Measurements from ENCODE around the gene RAB4B.

Gene RAB4B

DNA sequence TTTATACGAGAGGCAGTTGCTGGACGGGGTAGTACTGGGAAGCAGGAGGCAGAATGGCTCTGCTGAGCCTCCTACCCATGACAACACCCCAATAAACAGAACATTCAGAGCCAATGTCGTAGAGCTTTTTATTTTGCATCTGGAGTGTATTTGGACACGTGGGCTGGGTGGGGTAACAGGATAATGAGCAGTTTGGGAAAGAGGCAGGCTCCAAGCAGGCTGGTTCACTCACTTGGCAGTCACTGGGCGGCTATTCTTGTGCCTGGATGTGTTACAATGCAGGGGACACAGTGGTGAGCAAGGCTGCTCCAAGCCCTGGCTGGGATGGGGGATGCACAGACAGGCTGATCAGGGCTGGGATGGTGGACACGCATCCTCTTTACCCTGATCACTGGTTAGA is 37.3 kb upstream of the RAB4B start:
- no peak overlapping the region for H3K4me3 ChIP-seq (ENCODE audit: severe bottlenecking)
- TF ChIP-seq, protein P1, sequence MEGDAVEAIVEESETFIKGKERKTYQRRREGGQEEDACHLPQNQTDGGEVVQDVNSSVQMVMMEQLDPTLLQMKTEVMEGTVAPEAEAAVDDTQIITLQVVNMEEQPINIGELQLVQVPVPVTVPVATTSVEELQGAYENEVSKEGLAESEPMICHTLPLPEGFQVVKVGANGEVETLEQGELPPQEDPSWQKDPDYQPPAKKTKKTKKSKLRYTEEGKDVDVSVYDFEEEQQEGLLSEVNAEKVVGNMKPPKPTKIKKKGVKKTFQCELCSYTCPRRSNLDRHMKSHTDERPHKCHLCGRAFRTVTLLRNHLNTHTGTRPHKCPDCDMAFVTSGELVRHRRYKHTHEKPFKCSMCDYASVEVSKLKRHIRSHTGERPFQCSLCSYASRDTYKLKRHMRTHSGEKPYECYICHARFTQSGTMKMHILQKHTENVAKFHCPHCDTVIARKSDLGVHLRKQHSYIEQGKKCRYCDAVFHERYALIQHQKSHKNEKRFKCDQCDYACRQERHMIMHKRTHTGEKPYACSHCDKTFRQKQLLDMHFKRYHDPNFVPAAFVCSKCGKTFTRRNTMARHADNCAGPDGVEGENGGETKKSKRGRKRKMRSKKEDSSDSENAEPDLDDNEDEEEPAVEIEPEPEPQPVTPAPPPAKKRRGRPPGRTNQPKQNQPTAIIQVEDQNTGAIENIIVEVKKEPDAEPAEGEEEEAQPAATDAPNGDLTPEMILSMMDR (IDR thresholded peaks at IDR 0.05; ENCODE audit: poor library complexity, severe bottlenecking) = no peak
- no peak overlapping the region for H3K27ac ChIP-seq (ENCODE audit: poor library complexity, severe bottlenecking)
- no peak for DNase-seq (ENCODE audit: low spot score)
- peaks cover 37% of the 10 kb centered on the region for H3K36me3 ChIP-seq (ENCODE audit: low read depth)
- H3K4me1 ChIP-seq (ENCODE audit: insufficient read depth, poor library complexity, severe bottlenecking) = no peaks in the 10 kb centered on the region
- ATAC-seq (ENCODE audit: low read depth) = peak; percentile 6; the same call in 1 of the 3 replicates
- no peaks in the 10 kb centered on the region for H3K27me3 ChIP-seq (ENCODE audit: insufficient read depth, poor library complexity, severe bottlenecking)
- no peaks in the 10 kb centered on the region for H3K9me3 ChIP-seq (ENCODE audit: severe bottlenecking)

DNA sequence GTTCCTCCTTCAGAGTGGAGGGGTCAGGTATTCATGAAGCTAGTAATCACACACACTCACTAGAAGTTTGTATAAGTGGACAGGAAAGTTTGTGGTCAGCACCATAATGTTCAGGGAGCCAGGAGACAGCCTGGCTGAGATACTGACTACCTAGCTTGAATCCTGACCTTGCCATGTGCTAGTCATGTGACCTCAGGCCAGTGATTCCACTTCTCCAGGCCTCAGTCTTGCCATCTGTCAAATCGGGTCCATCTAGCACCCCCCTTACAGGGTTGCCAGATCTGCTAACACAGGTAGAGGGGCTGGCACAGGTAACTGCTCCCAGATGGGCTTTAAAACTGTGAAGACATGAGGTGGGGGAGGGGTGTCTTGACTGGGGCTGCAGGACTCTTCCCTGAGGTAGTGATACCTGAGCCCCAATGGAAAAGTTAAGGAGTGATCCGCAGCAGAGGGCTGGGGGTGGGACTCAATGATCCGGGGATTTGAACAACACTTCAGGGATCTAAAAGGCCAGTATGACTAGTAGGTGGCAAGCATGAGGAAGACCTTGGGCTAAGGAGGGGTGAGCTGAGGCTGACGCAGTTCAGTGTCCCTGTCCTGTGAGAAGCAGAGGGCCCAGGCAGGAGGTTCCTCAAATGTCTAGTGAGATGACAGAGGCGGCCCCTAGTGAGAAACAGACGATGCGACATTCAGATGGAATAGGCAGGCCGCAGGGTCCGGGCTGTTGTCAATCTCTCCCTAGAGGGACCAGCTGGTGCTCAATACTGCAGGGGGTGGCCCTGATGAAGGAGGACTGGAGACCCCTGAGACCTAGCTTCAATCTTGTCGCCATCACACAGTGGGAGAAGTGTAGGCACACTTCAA is 36.3 kb upstream of the RAB4B start:
- Histone ChIP-seq H3K27me3 (ENCODE audit: insufficient read depth, poor library complexity, severe bottlenecking) (no peaks in the 10 kb centered on the region), H3K4me3 (ENCODE audit: severe bottlenecking) (no peak overlapping the region), H3K9me3 (ENCODE audit: severe bottlenecking) (no peaks in the 10 kb centered on the region), H3K36me3 (ENCODE audit: low read depth) (peaks cover 30% of the 10 kb centered on the region), H3K27ac (ENCODE audit: poor library complexity, severe bottlenecking) (no peak overlapping the region), H3K4me1 (ENCODE audit: insufficient read depth, poor library complexity, severe bottlenecking) (no peaks in the 10 kb centered on the region)
- DNase-seq (ENCODE audit: low spot score) (no peak), ATAC-seq (ENCODE audit: low read depth) (no peak)
- TF ChIP-seq, protein P1 (IDR thresholded peaks at IDR 0.05; ENCODE audit: poor library complexity, severe bottlenecking) = peak; percentile 6

DNA sequence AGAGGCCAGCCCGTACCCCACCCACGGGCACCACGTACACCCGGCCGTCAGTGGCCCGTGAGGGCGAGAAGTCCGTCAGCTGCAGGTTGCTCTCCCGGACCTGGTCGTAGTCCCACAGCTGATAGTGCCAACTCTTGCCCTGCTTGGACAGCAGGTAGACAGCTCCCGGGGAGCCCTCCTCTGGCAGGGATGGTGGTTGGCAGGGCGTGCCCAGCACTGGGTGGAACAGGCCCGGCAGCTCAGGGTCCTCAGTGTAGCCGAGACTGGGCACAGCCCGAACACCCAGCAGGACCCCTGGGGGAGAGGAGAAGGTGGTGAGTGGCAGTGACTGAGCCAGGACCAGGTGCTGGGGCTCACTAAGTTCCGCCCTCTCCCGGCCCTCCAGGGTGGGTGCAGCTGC is 35.6 kb upstream of the RAB4B start:
- Histone ChIP-seq H3K4me3 (ENCODE audit: severe bottlenecking) (no peak overlapping the region), H3K27me3 (ENCODE audit: insufficient read depth, poor library complexity, severe bottlenecking) (no peaks in the 10 kb centered on the region), H3K4me1 (ENCODE audit: insufficient read depth, poor library complexity, severe bottlenecking) (no peaks in the 10 kb centered on the region), H3K9me3 (ENCODE audit: severe bottlenecking) (no peaks in the 10 kb centered on the region), H3K36me3 (ENCODE audit: low read depth) (peaks cover 23% of the 10 kb centered on the region), H3K27ac (ENCODE audit: poor library complexity, severe bottlenecking) (no peak overlapping the region)
- ATAC-seq (ENCODE audit: low read depth) (no peak), DNase-seq (ENCODE audit: low spot score) (no peak)
- TF ChIP-seq, protein P1 (IDR thresholded peaks at IDR 0.05; ENCODE audit: poor library complexity, severe bottlenecking) = no peak

DNA sequence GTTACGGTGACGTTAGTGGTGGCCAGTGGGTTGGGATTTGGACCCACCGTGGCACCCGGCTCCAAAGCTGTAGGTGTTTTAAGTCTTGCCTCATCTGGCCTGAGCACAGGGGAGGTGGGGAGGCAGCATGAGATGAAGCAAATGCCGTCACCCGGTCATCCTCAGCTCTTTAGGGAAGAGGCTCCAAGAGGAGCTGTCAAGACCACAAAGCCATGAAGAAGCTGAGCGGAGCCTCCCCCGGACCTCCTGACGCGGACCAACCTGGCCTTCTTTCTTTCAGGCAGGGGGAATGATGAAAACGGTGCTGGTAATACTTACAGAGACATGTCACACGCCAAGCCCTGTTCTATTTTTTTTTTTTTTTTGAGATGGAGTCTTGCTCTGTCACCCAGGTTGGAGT is 35.2 kb upstream of the RAB4B start:
- ATAC-seq (ENCODE audit: low read depth) (no peak), DNase-seq (ENCODE audit: low spot score) (no peak)
- TF ChIP-seq, protein P1 (IDR thresholded peaks at IDR 0.05; ENCODE audit: poor library complexity, severe bottlenecking) = no peak
- Histone ChIP-seq H3K9me3 (ENCODE audit: severe bottlenecking) (no peaks in the 10 kb centered on the region), H3K4me1 (ENCODE audit: insufficient read depth, poor library complexity, severe bottlenecking) (no peaks in the 10 kb centered on the region), H3K27ac (ENCODE audit: poor library complexity, severe bottlenecking) (no peak overlapping the region), H3K27me3 (ENCODE audit: insufficient read depth, poor library complexity, severe bottlenecking) (no peaks in the 10 kb centered on the region), H3K36me3 (ENCODE audit: low read depth) (peaks cover 21% of the 10 kb centered on the region), H3K4me3 (ENCODE audit: severe bottlenecking) (no peak overlapping the region)

DNA sequence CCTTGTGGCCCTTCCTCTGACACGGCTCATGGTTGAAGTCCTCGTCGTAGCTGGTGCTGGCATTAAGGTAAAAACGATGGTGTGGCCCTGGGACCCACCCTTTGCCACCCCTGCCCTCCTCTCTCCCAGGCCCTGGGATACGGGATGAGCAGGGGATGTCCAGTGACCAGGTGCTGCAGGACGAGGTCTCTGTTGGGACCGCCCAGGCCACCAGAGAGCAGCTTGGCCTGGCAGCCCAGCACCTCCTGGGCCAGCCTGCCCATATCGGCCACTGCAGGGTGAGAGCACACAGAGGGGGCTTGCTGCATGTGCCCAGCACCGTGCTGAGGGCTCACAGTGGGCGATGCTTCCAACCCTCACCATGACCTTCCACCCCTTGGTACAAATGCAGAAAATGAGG is 34.1 kb upstream of the RAB4B start:
- Histone ChIP-seq H3K27me3 (ENCODE audit: insufficient read depth, poor library complexity, severe bottlenecking) (no peaks in the 10 kb centered on the region), H3K4me3 (ENCODE audit: severe bottlenecking) (no peak overlapping the region), H3K9me3 (ENCODE audit: severe bottlenecking) (no peaks in the 10 kb centered on the region), H3K27ac (ENCODE audit: poor library complexity, severe bottlenecking) (no peak overlapping the region), H3K36me3 (ENCODE audit: low read depth) (peaks cover 13% of the 10 kb centered on the region), H3K4me1 (ENCODE audit: insufficient read depth, poor library complexity, severe bottlenecking) (no peaks in the 10 kb centered on the region)
- ATAC-seq (ENCODE audit: low read depth) = no peak
- DNase-seq (ENCODE audit: low spot score) = no peak
- TF ChIP-seq, protein P1 (IDR thresholded peaks at IDR 0.05; ENCODE audit: poor library complexity, severe bottlenecking) = no peak

Data from RWPE2 (cell line).